ENCODE measurements around the gene MRPL49. TPM values are rescaled to one million over a fixed set of nuclear protein-coding genes. Genes with fewer than 3 reads are reported as not detected.

MRPL49 gene
- total and polyA plus RNA-seq, 2 of the 13 experiments (the other 11 are each of a cell fraction or from before 2014, with no cell fraction given) = 39.2 to 53.3 TPM

DNA sequence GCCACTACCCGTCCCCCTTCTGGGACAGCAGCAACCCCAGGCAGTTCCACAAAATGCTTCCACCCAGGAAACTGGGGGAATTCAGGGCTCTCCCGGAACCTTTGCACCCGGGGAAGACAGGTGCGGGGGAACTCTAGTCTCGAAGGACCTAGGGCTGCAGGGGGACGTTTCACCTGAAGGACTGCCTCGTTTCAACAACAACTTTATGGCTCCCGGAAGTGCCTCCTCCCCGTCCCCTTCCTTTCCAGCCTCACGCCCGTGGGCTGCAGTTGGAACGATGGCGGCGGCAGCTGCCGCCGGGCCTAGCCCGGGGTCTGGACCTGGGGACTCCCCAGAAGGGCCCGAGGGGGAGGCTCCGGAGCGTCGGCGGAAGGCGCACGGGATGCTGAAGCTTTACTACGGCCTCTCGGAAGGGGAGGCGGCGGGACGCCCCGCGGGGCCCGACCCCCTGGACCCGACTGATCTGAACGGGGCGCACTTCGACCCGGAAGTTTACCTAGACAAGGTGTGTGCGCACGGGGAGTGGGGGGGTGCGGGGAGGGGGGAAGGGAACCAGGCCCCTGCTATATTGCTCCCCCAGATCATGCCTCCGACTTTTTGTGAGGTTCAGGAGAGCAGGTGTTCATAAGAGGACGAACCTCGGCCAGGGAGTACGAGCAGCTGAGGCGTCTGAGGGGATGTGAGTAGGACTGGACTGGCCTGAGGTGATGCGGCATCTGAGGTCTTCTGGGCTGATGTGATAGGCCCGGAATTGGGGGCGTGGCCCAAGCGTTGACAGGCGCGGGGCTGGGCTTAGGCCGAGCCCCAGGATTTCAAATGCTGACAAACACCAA, 25.9 kb upstream of the MRPL49 start, which contains the start of gene VPS51 (continued):
- TF ChIP-seq, protein P1, sequence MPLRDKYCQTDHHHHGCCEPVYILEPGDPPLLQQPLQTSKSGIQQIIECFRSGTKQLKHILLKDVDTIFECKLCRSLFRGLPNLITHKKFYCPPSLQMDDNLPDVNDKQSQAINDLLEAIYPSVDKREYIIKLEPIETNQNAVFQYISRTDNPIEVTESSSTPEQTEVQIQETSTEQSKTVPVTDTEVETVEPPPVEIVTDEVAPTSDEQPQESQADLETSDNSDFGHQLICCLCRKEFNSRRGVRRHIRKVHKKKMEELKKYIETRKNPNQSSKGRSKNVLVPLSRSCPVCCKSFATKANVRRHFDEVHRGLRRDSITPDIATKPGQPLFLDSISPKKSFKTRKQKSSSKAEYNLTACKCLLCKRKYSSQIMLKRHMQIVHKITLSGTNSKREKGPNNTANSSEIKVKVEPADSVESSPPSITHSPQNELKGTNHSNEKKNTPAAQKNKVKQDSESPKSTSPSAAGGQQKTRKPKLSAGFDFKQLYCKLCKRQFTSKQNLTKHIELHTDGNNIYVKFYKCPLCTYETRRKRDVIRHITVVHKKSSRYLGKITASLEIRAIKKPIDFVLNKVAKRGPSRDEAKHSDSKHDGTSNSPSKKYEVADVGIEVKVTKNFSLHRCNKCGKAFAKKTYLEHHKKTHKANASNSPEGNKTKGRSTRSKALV (CRISPR knock-in tag; IDR thresholded peaks at IDR 0.05) = no peak
- TF ChIP-seq, protein P2, sequence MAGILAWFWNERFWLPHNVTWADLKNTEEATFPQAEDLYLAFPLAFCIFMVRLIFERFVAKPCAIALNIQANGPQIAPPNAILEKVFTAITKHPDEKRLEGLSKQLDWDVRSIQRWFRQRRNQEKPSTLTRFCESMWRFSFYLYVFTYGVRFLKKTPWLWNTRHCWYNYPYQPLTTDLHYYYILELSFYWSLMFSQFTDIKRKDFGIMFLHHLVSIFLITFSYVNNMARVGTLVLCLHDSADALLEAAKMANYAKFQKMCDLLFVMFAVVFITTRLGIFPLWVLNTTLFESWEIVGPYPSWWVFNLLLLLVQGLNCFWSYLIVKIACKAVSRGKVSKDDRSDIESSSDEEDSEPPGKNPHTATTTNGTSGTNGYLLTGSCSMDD (CRISPR knock-in tag; IDR thresholded peaks at IDR 0.05) = no peak
- TF ChIP-seq SP4 (CRISPR knock-in tag; IDR thresholded peaks at IDR 0.05) = peak; percentile 77
- TF ChIP-seq, protein P3, sequence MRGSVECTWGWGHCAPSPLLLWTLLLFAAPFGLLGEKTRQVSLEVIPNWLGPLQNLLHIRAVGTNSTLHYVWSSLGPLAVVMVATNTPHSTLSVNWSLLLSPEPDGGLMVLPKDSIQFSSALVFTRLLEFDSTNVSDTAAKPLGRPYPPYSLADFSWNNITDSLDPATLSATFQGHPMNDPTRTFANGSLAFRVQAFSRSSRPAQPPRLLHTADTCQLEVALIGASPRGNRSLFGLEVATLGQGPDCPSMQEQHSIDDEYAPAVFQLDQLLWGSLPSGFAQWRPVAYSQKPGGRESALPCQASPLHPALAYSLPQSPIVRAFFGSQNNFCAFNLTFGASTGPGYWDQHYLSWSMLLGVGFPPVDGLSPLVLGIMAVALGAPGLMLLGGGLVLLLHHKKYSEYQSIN (CRISPR knock-in tag; IDR thresholded peaks at IDR 0.05; ENCODE audit: borderline replicate concordance) = no peak
- TF ChIP-seq, protein P4, sequence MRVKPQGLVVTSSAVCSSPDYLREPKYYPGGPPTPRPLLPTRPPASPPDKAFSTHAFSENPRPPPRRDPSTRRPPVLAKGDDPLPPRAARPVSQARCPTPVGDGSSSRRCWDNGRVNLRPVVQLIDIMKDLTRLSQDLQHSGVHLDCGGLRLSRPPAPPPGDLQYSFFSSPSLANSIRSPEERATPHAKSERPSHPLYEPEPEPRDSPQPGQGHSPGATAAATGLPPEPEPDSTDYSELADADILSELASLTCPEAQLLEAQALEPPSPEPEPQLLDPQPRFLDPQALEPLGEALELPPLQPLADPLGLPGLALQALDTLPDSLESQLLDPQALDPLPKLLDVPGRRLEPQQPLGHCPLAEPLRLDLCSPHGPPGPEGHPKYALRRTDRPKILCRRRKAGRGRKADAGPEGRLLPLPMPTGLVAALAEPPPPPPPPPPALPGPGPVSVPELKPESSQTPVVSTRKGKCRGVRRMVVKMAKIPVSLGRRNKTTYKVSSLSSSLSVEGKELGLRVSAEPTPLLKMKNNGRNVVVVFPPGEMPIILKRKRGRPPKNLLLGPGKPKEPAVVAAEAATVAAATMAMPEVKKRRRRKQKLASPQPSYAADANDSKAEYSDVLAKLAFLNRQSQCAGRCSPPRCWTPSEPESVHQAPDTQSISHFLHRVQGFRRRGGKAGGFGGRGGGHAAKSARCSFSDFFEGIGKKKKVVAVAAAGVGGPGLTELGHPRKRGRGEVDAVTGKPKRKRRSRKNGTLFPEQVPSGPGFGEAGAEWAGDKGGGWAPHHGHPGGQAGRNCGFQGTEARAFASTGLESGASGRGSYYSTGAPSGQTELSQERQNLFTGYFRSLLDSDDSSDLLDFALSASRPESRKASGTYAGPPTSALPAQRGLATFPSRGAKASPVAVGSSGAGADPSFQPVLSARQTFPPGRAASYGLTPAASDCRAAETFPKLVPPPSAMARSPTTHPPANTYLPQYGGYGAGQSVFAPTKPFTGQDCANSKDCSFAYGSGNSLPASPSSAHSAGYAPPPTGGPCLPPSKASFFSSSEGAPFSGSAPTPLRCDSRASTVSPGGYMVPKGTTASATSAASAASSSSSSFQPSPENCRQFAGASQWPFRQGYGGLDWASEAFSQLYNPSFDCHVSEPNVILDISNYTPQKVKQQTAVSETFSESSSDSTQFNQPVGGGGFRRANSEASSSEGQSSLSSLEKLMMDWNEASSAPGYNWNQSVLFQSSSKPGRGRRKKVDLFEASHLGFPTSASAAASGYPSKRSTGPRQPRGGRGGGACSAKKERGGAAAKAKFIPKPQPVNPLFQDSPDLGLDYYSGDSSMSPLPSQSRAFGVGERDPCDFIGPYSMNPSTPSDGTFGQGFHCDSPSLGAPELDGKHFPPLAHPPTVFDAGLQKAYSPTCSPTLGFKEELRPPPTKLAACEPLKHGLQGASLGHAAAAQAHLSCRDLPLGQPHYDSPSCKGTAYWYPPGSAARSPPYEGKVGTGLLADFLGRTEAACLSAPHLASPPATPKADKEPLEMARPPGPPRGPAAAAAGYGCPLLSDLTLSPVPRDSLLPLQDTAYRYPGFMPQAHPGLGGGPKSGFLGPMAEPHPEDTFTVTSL (CRISPR knock-in tag; IDR thresholded peaks at IDR 0.05; ENCODE audit: borderline replicate concordance) = peak; percentile 63; the same call in 1 of the 2 replicates
- TF ChIP-seq ZNF83 (CRISPR knock-in tag; IDR thresholded peaks at IDR 0.05; ENCODE audit: borderline replicate concordance) = peak; percentile 84; the same call in 1 of the 2 replicates
- no peak for TF ChIP-seq MAFF (IDR thresholded peaks at IDR 0.05; ENCODE audit: low read depth, low read length)
- TF ChIP-seq, protein P5, sequence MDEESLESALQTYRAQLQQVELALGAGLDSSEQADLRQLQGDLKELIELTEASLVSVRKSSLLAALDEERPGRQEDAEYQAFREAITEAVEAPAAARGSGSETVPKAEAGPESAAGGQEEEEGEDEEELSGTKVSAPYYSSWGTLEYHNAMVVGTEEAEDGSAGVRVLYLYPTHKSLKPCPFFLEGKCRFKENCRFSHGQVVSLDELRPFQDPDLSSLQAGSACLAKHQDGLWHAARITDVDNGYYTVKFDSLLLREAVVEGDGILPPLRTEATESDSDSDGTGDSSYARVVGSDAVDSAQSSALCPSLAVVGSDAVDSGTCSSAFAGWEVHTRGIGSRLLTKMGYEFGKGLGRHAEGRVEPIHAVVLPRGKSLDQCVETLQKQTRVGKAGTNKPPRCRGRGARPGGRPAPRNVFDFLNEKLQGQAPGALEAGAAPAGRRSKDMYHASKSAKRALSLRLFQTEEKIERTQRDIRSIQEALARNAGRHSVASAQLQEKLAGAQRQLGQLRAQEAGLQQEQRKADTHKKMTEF (CRISPR knock-in tag; IDR thresholded peaks at IDR 0.05) = peak; percentile 92
- TF ChIP-seq, protein P6, sequence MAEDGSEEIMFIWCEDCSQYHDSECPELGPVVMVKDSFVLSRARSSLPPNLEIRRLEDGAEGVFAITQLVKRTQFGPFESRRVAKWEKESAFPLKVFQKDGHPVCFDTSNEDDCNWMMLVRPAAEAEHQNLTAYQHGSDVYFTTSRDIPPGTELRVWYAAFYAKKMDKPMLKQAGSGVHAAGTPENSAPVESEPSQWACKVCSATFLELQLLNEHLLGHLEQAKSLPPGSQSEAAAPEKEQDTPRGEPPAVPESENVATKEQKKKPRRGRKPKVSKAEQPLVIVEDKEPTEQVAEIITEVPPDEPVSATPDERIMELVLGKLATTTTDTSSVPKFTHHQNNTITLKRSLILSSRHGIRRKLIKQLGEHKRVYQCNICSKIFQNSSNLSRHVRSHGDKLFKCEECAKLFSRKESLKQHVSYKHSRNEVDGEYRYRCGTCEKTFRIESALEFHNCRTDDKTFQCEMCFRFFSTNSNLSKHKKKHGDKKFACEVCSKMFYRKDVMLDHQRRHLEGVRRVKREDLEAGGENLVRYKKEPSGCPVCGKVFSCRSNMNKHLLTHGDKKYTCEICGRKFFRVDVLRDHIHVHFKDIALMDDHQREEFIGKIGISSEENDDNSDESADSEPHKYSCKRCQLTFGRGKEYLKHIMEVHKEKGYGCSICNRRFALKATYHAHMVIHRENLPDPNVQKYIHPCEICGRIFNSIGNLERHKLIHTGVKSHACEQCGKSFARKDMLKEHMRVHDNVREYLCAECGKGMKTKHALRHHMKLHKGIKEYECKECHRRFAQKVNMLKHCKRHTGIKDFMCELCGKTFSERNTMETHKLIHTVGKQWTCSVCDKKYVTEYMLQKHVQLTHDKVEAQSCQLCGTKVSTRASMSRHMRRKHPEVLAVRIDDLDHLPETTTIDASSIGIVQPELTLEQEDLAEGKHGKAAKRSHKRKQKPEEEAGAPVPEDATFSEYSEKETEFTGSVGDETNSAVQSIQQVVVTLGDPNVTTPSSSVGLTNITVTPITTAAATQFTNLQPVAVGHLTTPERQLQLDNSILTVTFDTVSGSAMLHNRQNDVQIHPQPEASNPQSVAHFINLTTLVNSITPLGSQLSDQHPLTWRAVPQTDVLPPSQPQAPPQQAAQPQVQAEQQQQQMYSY (CRISPR knock-in tag; IDR thresholded peaks at IDR 0.05) = no peak
- 0 out of 2 replicates have a peak, but pooled peaks have one; percentile 38 for TF ChIP-seq MAF1 (CRISPR knock-in tag; IDR thresholded peaks at IDR 0.05; ENCODE audit: borderline replicate concordance)

Measured in HepG2 (cell line).